ENCODE results near the gene ASMT.
"Not testable (repeated sequence)": the region's sequence is repeated elsewhere in the genome, so short reads cannot be mapped to it uniquely, and the experiment has no call there.

Gene ASMT, protein sequence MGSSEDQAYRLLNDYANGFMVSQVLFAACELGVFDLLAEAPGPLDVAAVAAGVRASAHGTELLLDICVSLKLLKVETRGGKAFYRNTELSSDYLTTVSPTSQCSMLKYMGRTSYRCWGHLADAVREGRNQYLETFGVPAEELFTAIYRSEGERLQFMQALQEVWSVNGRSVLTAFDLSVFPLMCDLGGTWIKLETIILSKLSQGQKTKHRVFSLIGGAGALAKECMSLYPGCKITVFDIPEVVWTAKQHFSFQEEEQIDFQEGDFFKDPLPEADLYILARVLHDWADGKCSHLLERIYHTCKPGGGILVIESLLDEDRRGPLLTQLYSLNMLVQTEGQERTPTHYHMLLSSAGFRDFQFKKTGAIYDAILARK

DNA sequence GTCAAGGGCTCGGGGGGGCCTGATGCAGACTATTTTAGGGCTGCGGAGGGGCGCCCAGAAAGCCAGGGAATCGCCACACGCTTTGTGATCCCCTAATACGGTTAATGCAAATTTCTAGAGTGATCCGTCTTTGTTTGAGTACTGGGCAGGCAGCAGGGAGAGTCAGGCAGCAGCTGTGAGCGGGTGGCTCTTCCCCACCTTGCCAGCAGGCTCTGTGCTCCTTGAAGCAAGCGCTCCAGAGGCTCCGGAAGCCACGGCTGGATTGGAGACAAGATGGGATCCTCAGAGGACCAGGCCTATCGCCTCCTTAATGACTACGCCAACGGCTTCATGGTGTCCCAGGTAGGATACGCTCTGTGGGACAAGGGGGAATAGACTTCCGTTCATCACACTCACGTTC lies at the start of gene ASMT:
ASMT (plus strand) TSS at position 133 of the 400 bp plus-strand sequence; CDS start at position 274, 141 bp downstream.
- no peak for DNase-seq (ENCODE audit: low spot score)
- H3K27ac ChIP-seq: no peak within 1 kb of the TSS
- TF ChIP-seq, protein P1, sequence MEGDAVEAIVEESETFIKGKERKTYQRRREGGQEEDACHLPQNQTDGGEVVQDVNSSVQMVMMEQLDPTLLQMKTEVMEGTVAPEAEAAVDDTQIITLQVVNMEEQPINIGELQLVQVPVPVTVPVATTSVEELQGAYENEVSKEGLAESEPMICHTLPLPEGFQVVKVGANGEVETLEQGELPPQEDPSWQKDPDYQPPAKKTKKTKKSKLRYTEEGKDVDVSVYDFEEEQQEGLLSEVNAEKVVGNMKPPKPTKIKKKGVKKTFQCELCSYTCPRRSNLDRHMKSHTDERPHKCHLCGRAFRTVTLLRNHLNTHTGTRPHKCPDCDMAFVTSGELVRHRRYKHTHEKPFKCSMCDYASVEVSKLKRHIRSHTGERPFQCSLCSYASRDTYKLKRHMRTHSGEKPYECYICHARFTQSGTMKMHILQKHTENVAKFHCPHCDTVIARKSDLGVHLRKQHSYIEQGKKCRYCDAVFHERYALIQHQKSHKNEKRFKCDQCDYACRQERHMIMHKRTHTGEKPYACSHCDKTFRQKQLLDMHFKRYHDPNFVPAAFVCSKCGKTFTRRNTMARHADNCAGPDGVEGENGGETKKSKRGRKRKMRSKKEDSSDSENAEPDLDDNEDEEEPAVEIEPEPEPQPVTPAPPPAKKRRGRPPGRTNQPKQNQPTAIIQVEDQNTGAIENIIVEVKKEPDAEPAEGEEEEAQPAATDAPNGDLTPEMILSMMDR (IDR thresholded peaks at IDR 0.05): no peak
- no peak within 1 kb of the TSS for H3K4me3 ChIP-seq

DNA sequence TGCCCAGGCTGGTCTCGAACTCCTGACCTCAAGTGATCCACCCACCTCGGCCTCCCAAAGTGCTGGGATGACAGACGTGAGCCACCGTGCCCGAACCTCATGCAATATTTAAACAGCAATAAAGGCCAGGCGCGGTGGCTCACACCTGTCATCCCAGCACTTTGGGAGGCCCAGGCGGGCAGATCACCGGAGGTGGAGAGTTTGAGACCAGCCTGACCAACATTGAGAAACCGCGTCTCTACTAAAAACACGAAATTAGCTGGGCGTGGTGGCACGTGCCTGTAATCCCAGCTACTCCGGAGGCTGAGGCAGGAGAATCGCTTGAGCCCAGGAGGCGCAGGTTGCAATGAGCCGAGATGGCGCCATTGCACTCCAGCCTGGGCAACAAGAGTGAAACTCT lies 40.7 kb upstream of the ASMT start:
- not testable (repeated sequence) for H3K27ac ChIP-seq; DNase-seq (ENCODE audit: low spot score); H3K4me3 ChIP-seq

DNA sequence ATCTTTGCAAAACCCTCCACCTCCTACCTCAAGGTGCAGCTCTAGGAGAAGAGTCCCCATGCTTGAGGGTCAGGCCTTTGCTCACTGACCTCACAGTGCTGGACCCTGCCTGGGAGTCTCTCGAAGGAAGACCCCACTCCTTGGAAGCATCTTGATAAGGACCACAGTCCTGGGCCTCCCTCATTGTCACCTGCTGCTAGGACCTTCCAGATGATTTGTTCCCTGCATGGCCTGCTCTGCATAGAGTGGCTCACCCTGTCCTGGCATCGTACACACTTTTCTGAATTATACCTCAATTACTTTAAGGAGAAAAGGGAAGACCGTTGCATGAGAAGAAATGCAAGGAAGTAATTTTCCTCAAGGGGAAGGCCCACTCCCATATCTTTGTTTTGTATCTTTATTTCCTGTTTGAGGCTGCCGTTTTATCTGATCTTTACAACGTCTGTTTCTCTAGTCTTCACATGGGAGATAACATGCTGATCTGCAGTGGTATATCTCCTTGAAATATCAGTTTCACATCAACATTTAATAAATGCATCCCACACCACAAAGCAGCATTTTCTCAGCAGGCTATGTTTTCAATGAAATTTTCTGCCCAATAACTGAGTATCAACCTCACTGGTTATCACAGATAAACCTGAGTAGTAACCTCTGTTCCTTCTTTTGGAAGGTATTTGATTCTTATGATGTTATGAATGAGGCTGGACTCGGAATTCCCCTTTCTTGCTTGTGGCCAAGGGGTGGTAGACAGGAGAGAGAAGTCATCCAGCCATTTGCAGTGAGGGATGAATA lies 38.5 kb upstream of the ASMT start:
- TF ChIP-seq, protein P1 (IDR thresholded peaks at IDR 0.05): no peak
- no peak for DNase-seq (ENCODE audit: low spot score)
- Histone ChIP-seq H3K4me3 (no peak overlapping the region), H3K27ac (no peak overlapping the region)

DNA sequence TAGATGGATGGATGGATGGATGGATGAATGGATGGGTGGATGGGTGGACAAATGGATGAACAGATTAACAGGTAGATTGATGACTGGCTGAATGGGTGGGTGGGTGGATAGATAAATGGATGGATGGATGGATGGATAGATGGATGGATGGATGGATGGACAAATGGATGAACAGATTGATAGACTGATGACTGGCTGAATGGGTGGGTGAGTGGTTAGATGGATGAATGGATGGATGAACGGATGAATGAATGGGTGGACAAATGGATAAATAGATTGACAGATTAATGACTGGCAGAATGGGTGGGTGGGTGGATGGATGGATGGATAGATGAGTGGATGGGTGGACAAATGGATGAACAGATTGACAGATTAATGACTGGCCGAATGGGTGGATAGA lies 37.0 kb upstream of the ASMT start:
- no peak for DNase-seq (ENCODE audit: low spot score)
- no peak overlapping the region for H3K27ac ChIP-seq
- TF ChIP-seq, protein P1 (IDR thresholded peaks at IDR 0.05): no peak
- H3K4me3 ChIP-seq: no peak overlapping the region

DNA sequence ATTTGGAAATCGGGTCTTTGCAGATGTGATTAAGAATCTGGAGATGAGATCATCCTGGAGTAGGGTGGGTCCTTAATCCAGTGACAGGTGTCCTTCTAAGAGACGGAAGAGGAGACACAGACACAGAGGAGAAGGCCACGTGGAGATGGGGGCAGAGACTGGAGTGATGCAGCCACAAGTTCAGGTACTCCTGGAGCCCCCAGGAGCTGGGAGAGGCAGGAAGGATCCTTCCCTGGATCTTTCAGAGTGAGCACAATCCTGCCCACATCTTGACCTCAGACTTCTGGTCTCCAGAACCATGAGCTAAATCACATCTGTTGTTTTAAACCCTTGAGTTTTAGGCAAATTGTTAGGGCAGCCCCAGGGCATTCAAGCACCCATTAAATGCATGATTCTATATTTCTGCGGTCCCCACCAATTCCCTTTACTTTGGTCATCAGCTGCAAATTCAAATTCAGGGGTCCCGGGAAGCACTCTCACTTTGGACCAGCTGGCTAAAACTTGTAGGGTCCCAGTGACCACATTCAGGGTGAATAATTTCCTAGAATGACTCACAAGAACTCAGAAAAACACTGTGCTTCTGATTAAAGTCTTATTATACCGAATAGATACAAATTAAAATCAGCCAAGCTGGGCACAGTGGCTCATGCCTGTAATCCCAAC lies 36.2 kb upstream of the ASMT start:
- no peak for DNase-seq (ENCODE audit: low spot score)
- no peak overlapping the region for H3K27ac ChIP-seq
- no peak overlapping the region for H3K4me3 ChIP-seq
- TF ChIP-seq, protein P1 (IDR thresholded peaks at IDR 0.05): no peak

DNA sequence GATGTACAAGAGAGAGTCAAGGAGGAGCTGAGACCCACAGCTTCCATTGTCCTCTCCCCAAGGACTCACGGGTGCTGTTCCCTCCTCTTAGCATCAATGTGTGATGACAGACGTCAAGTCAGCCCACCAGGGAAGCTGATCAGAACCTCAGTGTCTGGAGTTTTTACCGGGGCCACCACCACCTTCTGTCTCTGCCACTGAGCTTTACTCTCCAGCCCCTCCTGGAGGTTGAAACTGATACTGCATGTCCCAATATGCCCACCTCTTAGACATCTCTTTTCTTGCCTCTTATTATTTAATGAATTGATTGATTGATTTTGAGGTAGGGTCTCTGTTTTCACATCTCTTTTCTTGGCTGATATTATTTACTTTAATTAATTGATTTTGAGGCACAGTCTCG lies 33.7 kb upstream of the ASMT start:
- H3K27ac ChIP-seq: no peak overlapping the region
- no peak overlapping the region for H3K4me3 ChIP-seq
- TF ChIP-seq, protein P1 (IDR thresholded peaks at IDR 0.05): peak; percentile 61
- no peak for DNase-seq (ENCODE audit: low spot score)

DNA sequence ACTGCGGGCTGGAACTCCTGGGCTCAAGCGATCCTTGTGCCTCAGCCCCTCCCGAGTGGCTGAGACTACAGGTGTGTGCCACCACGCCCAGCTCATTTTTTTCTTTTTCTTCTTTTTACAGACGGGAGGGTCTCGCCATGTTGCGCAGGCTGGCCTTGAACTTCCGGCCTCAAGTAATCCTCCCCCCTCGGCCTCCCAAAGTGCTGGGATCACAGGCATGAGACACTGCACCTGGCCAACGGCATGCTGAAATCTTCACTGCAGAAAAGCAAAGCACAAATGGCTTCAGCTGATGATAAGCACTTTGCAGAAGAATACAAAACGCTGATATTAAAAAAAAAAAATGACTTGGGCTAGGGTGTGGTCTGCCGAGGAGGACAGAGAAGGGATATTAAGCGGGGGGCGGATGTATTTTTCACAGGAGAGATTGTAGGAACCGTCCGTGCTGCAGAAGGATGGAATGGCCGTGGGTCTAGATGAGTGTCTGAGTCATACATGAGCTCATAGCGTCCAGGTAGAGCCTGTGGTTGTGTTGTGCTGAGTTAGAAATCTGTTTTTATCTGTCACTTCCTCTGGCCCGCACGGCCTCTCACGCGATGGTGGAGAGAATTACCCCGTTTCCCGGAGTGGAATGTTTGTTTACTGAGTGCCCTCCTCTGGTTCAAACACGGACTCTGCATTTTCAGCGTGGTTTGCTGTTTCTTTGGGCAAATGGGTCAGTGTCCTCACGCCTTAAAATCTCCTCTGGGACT lies 32.0 kb upstream of the ASMT start:
- TF ChIP-seq, protein P1 (IDR thresholded peaks at IDR 0.05): no peak
- Histone ChIP-seq H3K4me3 (no peak overlapping the region), H3K27ac (no peak overlapping the region)
- no peak for DNase-seq (ENCODE audit: low spot score)
